ENCODE measurements around the gene SSBP1.

GRCh38 chr7:141709749-141710148, 28.4 kb upstream of the SSBP1 start:
- no peak for TF ChIP-seq POLR2A (IDR thresholded peaks at IDR 0.05; ENCODE audit: low read depth, low read length)
- no peak for TF ChIP-seq SPI1 (IDR thresholded peaks at IDR 0.05; ENCODE audit: low read depth, low read length)
- TF ChIP-seq POLR2AphosphoS5 (IDR thresholded peaks at IDR 0.05; ENCODE audit: low read depth, low read length), result no peak
- TF ChIP-seq POU2F2 (IDR thresholded peaks at IDR 0.05; ENCODE audit: low read depth, low read length), result no peak
- TF ChIP-seq TAF1 (IDR thresholded peaks at IDR 0.05; ENCODE audit: low read depth, low read length), result no peak
- no peak for TF ChIP-seq PAX5 (IDR thresholded peaks at IDR 0.05; ENCODE audit: insufficient read depth, low read length, severe bottlenecking)

Measured in GM12891 (cell line).